Loucy (cell line): Measurements from ENCODE around the gene DENND11.

Experiments used
- EZH2phosphoT487 ChIP-seq: fragments of 200-600 bp; IDR thresholded peaks from 2 replicates; pipeline ENCODE4 v1.6.1; 2018; ENCODE audit warnings: antibody characterized with exemption, mild to moderate bottlenecking, moderate library complexity, borderline replicate concordance
- TF ChIP-seq, protein P1 (sequence below): fragments of 200-600 bp; sonication (generic); conservative IDR thresholded peaks from 2 replicates; pipeline ENCODE4 v1.5.1; 2014; ENCODE audit warnings: mild to moderate bottlenecking, antibody characterized with exemption, low read length

DNA sequence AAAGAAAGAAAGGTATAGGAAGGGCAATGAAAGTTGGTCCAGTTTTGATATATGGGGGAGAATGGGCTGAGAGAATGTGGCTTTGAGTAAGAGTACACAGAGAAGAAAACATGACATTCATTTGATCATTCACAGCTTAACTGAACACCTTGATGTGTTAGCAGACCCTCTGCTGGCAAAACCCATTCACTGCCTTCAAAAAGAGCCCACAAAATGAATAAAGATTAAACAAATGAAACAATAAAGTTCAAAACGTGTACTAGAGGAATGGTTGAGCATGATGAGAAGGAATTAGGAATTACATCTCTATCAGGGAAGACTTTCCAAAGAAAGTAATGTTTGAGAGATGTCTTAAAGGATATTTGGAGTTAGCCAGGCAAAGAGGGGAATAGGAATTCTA lies 8.3 kb upstream of the DENND11 start:
- TF ChIP-seq, protein P1, sequence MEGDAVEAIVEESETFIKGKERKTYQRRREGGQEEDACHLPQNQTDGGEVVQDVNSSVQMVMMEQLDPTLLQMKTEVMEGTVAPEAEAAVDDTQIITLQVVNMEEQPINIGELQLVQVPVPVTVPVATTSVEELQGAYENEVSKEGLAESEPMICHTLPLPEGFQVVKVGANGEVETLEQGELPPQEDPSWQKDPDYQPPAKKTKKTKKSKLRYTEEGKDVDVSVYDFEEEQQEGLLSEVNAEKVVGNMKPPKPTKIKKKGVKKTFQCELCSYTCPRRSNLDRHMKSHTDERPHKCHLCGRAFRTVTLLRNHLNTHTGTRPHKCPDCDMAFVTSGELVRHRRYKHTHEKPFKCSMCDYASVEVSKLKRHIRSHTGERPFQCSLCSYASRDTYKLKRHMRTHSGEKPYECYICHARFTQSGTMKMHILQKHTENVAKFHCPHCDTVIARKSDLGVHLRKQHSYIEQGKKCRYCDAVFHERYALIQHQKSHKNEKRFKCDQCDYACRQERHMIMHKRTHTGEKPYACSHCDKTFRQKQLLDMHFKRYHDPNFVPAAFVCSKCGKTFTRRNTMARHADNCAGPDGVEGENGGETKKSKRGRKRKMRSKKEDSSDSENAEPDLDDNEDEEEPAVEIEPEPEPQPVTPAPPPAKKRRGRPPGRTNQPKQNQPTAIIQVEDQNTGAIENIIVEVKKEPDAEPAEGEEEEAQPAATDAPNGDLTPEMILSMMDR = peak; percentile 34
- TF ChIP-seq EZH2phosphoT487 = no peak
